HG03108 (cell line): Measurements from ENCODE around the gene RAPGEF1.

Experiments used
- ATAC-seq: cut with Tn5 transposase; IDR thresholded peaks from one replicate; pipeline ENCODE4 v1.9.1; 2021; ENCODE audit warnings: moderate library complexity; ENCODE audit not compliant: unreplicated experiment

RAPGEF1 gene

GRCh38 chr9:131748411-131748955 is 8.6 kb upstream of the RAPGEF1 start:
- no peak for ATAC-seq

GRCh38 chr9:131747352-131747751 is 7.5 kb upstream of the RAPGEF1 start:
- no peak for ATAC-seq

DNA sequence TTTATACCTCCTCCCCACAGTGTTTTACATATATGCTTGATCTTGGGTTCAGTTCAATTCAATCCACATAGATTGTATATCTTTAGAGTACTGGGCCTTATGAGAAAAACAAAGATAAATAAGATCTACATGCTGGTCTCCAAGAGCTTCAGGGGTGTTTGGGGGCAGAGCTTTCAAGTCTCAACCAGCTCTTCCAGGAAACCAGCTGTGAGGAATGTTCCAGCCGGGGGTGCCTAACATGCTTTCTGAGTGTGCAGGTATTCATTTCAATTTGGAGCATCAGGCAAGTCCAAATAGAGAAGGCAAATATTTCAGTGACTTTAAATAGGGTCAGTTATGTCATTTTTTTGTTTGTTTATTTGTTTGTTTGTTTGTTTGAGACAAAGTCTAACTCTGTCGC is 5.7 kb upstream of the RAPGEF1 start:
- no peak for ATAC-seq

DNA sequence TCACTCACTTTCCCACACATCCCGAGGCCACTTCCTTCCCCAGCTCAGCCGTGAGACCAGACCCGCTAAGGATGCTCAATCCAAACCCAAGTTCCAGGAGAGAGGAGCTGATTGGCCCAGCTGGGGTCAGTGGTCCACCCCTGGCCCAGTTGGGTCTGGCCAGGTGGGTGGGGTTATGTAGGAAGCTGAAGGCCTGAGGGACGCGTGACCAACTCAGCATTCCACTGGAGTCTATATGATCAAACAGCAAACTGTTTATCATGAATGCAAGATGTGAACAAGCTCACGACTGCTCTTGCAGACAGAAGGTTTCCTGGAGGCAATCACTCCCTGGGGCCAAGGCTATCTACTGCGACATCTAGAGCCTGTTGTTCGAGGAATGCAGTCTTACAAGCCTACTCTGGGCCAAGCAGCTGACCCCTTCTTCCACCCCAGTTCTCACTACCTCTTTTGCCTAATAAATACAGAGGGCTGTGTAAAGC is 4.9 kb upstream of the RAPGEF1 start:
- ATAC-seq, result no peak

DNA sequence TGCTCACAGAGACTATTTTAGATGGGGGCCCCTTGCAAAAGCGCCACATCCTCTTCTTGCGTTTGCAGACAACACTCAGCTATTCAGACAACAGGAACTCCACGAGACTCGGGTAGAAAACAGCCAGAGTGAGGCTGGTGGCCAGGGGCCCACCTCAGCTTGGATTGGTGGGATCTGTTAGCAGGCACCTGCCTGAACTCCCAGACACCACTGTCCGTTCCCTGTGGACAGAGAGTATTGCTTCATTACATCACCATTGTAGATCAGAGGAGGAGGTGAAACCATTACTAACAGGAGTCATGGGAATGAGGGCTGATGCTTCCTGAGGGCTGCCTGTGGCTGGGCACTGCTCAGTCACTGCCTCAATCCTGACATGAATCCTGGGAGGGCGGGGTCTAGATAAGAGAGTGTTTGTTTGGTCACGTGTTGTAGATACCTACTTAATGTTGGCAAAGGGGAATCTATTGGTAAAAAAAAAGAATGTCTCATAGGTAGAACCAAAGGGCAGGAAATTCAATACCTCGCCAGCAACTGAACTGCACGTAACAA is 4.4 kb upstream of the RAPGEF1 start:
- no peak for ATAC-seq

GRCh38 chr9:131743501-131743900 is 3.6 kb upstream of the RAPGEF1 start:
- no peak for ATAC-seq

DNA sequence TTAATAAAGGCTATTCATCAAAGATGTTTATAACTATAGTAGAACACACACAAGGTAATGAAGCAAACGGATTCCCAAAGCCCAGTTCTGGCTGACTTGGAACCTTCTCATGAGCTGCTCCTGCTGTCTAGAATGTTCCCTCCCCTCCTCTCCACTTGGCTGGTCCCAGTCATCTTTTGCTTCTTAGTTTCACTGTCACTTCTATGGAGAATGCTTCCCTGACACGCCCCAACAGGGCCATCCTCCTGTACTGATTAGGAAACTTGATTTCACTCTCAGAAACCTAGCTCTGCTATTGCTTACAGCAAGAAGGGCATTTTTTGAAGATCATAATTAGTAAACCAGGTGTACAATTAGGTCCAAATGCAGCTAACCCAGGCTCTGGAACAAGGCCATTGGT is 3.2 kb upstream of the RAPGEF1 start:
- ATAC-seq, result no peak

DNA sequence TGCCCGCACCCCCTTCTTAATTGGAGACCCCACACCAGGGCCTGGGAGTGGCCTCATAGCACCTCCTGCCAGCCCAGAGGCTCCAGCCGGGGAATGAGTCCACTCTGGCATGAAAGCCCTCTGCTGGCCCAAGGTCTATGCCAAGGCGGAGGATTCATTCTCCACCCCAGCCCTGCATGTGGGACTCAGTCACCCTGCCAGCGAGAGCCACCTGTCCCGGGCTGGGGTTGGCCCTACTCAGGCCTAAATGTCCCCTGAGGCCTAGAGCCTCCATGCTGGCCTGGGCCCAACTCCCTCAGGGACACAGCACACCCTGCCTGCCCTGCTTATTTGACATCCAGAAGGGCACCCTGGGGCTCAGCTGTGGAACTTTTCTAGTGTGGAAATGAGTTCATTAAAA is 1.0 kb upstream of the RAPGEF1 start:
- no peak for ATAC-seq

GRCh38 chr9:131739133-131739958 is 530 bp downstream of the RAPGEF1 start:
- peak; percentile 26 for ATAC-seq

- ATAC-seq, result no peak
These were observed 1.4 kb downstream of the RAPGEF1 start for GRCh38 chr9:131738293-131739132.

- no peak for ATAC-seq
These were observed 2.5 kb downstream of the RAPGEF1 start for GRCh38 chr9:131737426-131737825.

GRCh38 chr9:131736431-131736830 is 3.4 kb downstream of the RAPGEF1 start:
- no peak for ATAC-seq

GRCh38 chr9:131735238-131736128 is 4.4 kb downstream of the RAPGEF1 start:
- ATAC-seq, result no peak

- ATAC-seq, result no peak
These were observed 5.1 kb downstream of the RAPGEF1 start for GRCh38 chr9:131734781-131735180.

DNA sequence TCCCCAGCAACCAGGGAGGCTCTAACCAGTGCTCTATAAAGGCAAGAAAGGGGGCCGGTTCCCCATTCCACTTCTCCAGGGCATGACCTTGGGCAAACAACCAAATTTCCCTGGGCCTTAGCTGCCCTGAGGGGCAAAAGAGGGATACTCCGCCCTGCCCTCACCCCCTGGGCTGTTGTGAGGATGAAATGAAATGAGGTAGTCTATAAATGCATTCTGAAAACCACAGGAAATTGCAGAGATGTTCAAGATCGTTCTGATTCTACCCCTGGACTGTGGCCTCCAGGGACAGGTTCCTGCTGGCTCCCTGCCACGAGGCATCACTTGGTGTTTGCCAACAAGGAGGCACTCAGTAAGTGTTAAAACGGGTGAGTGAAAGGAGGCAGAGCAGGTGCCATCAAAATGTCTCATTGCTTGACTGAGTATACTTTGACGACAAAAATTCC is 5.7 kb downstream of the RAPGEF1 start:
- ATAC-seq, result no peak

- no peak for ATAC-seq
These were observed 6.3 kb downstream of the RAPGEF1 start for GRCh38 chr9:131733541-131734061.

DNA sequence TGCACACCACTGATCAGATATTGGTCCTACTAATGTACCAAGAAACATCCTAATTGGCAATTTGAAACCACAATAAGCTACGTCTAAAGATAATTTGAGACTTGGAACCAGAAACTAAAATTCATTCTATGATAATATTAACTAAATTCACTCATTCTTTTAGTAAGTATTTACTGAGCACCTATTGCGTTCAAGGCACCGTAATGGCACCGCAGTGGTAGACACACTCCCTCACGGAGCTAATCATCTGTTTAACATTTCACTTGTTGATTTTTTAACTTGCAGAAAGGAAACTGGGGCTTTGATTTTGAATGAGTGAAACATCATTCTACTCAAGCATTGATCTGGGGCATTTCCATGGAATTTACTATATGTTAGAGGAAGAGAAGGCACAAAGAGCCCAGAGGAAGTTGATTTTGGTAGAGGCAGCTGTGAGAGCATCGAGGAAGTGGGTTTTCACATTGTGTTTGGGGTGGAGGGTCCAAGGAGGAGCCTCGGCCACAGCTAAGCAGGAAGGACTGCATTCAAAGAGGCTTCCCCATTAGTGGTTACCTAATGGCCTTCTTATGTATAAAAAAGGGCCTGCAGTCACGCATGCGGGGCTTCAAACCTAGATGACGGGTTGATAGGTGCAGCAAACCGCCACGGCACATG is 7.1 kb downstream of the RAPGEF1 start:
- peak; percentile 25 for ATAC-seq

DNA sequence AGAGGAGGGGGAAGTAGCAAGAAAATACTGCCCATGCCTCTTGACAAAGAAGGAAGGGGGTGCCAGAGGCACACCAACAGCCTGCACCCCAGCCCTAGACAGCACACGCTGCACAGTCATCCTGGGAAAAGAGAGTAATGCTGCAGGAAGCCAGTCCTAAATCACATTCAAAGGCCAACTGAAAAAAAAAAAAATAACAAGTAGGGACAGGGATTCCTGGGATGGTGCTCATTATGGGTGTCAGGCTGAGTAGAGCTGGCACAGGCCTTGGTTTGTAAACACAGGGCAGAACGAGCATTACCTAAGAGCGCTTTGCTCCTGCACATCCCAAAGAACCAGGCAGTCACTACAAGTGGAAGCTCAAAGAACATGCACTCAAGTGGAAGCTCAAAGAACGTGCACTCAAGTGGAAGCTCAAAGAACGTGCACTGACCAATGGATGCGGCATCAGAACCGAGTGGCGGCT is 7.8 kb downstream of the RAPGEF1 start:
- no peak for ATAC-seq

DNA sequence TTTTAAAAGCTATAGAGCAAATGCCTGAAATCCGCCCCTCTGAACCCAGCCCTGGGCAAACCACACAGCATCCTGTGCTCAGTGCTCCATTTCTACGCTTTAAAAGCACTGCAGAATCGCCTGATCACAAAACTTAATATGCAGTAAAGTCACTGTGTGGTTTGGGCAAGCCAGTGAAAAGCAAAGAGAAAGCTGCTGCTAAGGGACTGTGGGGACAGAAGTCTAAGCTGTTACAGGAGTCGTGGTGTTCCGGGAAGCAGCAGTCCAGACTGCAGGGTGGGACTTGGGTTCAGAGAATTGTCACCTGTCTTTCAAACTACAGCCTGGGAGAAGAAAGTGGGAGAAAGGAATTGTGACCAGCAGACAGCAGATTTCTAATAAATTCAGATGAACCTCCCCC is 8.2 kb downstream of the RAPGEF1 start:
- ATAC-seq, result no peak
